Endothelial cell of umbilical vein (primary cell): Measurements from ENCODE around the gene LCP1. TPM values are rescaled to one million over a fixed set of nuclear protein-coding genes. Genes with fewer than 3 reads are reported as not detected.

Source experiments
- BruUV-seq: library from RNA; stranded (reverse); fragments of 400-500 nt; replicated peaks from 2 replicates; lab custom pipeline; 2021; lab: Mats Ljungman, UMichigan
- CTCF ChIA-PET: fragments of 300-600, 350-600 bp; sonication (Branson Sonifier 250); formaldehyde crosslinking; loops from one replicate; lab custom pipeline; 2021; ENCODE audit warnings: antibody characterized with exemption, inconsistent platforms; lab: Charles Lee
- POLR2A ChIA-PET: fragments of 300-600, 350-600 bp; sonication (Branson Sonifier 250); formaldehyde crosslinking; loops from one replicate; lab custom pipeline; 2021; ENCODE audit warnings: antibody characterized with exemption, inconsistent platforms; lab: Charles Lee
- DNase-seq: peaks from one replicate; pipeline ENCODE4 v3.0.0-alpha.2; 2011; ENCODE audit warnings: low read depth, low spot score
- FAIRE-seq: peaks from 2 replicates; lab custom pipeline; 2011; peaks lifted over from hg19 to GRCh38; lab: Jason Lieb, UNC
- H2AFZ ChIP-seq: 2 replicates; pipeline ENCODE4 v1.6.0; 2012; ENCODE audit warnings: low read depth, low read length, control low read depth, inconsistent platforms
- H3K27ac ChIP-seq: 2 replicates; pipeline ENCODE4 v1.5.1; 2011; ENCODE audit warnings: low read depth, mild to moderate bottlenecking, control low read depth, low read length, moderate library complexity; ENCODE audit not compliant: insufficient read depth
- H3K27me3 ChIP-seq, 2 experiments: 2 replicates each; pipeline versions ENCODE4 v1.6.0 to v1.6.1; 2011; ENCODE audit warnings: low read length in 2 of 2, mixed read lengths in 1 of 2; ENCODE audit not compliant: control insufficient read depth in 2 of 2, insufficient read depth in 2 of 2
- H3K36me3 ChIP-seq, 2 experiments: 2 replicates in 1 of 2; 3 replicates in 1 of 2; pipeline ENCODE4 v1.5.1; 2011; ENCODE audit warnings: low read length in 2 of 2, mild to moderate bottlenecking in 1 of 2, moderate library complexity in 1 of 2; ENCODE audit not compliant: control insufficient read depth in 2 of 2, insufficient read depth in 2 of 2; ENCODE audit errors: extremely low read depth in 1 of 2
- H3K4me1 ChIP-seq: 3 replicates; pipeline ENCODE4 v1.5.1; 2011; ENCODE audit warnings: mild to moderate bottlenecking, low read length; ENCODE audit not compliant: control insufficient read depth, insufficient read depth; ENCODE audit errors: extremely low read depth
- H3K4me2 ChIP-seq: 2 replicates; pipeline ENCODE4 v1.6.1; 2011; ENCODE audit warnings: low read length, control low read depth, mixed read lengths; ENCODE audit not compliant: insufficient read depth
- H3K4me3 ChIP-seq, 3 experiments: fragments of 200-600 bp in 1 of 3; sonication (generic), shearing (Covaris generic) in 1 of 3; replicated peaks in 1 of 3; 2 replicates each; pipeline ENCODE4 v1.5.1; 2011 to 2016; ENCODE audit warnings: control low read depth in 3 of 3, low read length in 3 of 3, mild to moderate bottlenecking in 2 of 3, inconsistent platforms in 1 of 3, low read depth in 1 of 3, moderate library complexity in 1 of 3; ENCODE audit not compliant: insufficient read depth in 1 of 3
- H3K79me2 ChIP-seq: 2 replicates; pipeline ENCODE4 v1.6.0; 2012; ENCODE audit warnings: low read length, inconsistent platforms; ENCODE audit not compliant: control insufficient read depth, insufficient read depth
- H3K9ac ChIP-seq: replicated peaks from 2 replicates; pipeline ENCODE3; 2011; ENCODE audit warnings: low read length, control low read depth; ENCODE audit not compliant: insufficient read depth; ENCODE audit errors: extremely low read depth
- H3K9me1 ChIP-seq: replicated peaks from 3 replicates; pipeline ENCODE4 v1.6.0; 2011; ENCODE audit warnings: mild to moderate bottlenecking, low read length; ENCODE audit not compliant: control insufficient read depth, insufficient read depth; ENCODE audit errors: extremely low read depth
- H3K9me3 ChIP-seq: replicated peaks from 2 replicates; pipeline ENCODE4 v1.5.1; 2012; ENCODE audit warnings: low read length, inconsistent platforms; ENCODE audit not compliant: control insufficient read depth, insufficient read depth
- H4K20me1 ChIP-seq: replicated peaks from 2 replicates; pipeline ENCODE3; 2011; ENCODE audit warnings: mild to moderate bottlenecking, low read length; ENCODE audit not compliant: control insufficient read depth, insufficient read depth; ENCODE audit errors: extremely low read depth
- CTCF ChIP-seq, 2 donors: IDR thresholded peaks; 1 replicate in 1 of 2; 2 replicates in 1 of 2; pipeline ENCODE4 v1.5.1; 2011; ENCODE audit warnings: low read length in 2 of 2, mild to moderate bottlenecking in 2 of 2, moderate library complexity in 2 of 2, control low read depth in 1 of 2, inconsistent platforms in 1 of 2, low read depth in 1 of 2; ENCODE audit not compliant: insufficient read depth in 1 of 2; ENCODE audit errors: extremely low read depth in 1 of 2
- FOS ChIP-seq: IDR thresholded peaks from 2 replicates; pipeline ENCODE4 v1.6.1; 2011; ENCODE audit warnings: mild to moderate bottlenecking, low read length, moderate library complexity, borderline replicate concordance; ENCODE audit not compliant: insufficient read depth
- GATA2 ChIP-seq: IDR thresholded peaks from 2 replicates; pipeline ENCODE4 v1.7.0; 2011; ENCODE audit warnings: low read depth, mild to moderate bottlenecking, moderate library complexity, mixed read lengths, low read length; ENCODE audit not compliant: insufficient read length, insufficient read depth
- JUN ChIP-seq: IDR thresholded peaks from 2 replicates; pipeline ENCODE4 v1.6.1; 2011; ENCODE audit warnings: borderline replicate concordance, low read depth; ENCODE audit not compliant: insufficient read length, insufficient read depth
- MAX ChIP-seq: IDR thresholded peaks from 2 replicates; pipeline ENCODE4 v1.6.1; 2011; ENCODE audit not compliant: insufficient read depth, insufficient read length
- MYC ChIP-seq: IDR thresholded peaks from one replicate; pipeline ENCODE4 v1.6.1; 2011; ENCODE audit warnings: mild to moderate bottlenecking, low read depth, low read length
- POLR2A ChIP-seq: IDR thresholded peaks from 2 replicates; pipeline ENCODE4 v1.6.1; 2012; ENCODE audit warnings: low read depth, mild to moderate bottlenecking, control low read depth, low read length
- POLR2AphosphoS5 ChIP-seq: IDR thresholded peaks from 2 replicates; pipeline ENCODE4 v1.6.1; 2012; ENCODE audit warnings: low read depth, mild to moderate bottlenecking, control low read depth, low read length, moderate library complexity; ENCODE audit not compliant: insufficient read depth
- dilution Hi-C: fragments of 300-500 bp; cut with MboI; formaldehyde crosslinking; loops from one replicate; pipeline ENCODE4 v1.15.0; 2019; ENCODE audit warnings: low sequenced_read_pairs; ENCODE audit not compliant: extremely low pct_ligation_motif_present
- intact Hi-C: fragments of 100-400 bp; cut with micrococcal nuclease; formaldehyde crosslinking; loops from one replicate; pipeline ENCODE4 v1.10.0; 2022
- polyA plus RNA-seq, 4 experiments: library from polyadenylated mRNA; depleted of rRNA in 3 of 4; stranded (reverse) in 3 of 4; unstranded in 1 of 4; fragments of >200 nt; gene quantifications; 2 replicates each; pipeline versions ENCODE4 v1.2.1 to v1.2.3, GENCODE V29; 2011 to 2012; ENCODE audit warnings: missing spikeins in 1 of 4
- total RNA-seq: library from RNA; stranded (reverse); gene quantifications from 2 replicates; pipeline ENCODE4 v1.2.3, GENCODE V29; 2021

Gene LCP1
- total and polyA plus RNA-seq, 2 donors (not counting 3 experiments of a cell fraction or from before 2014, with no cell fraction given): 0.18 to 0.38 TPM

GRCh38 chr13:46213242-46213641 lies 31.3 kb upstream of the LCP1 start:
- DNase-seq: no peak
- Histone ChIP-seq H3K4me1 (peaks cover 9% of the 10 kb centered on the region), H3K27ac (no peak overlapping the region), H3K4me2 (no peak overlapping the region), H2AFZ (no peak overlapping the region), H3K79me2 (no peaks in the 10 kb centered on the region), H3K4me3 (no peak overlapping the region), H3K9me3 (no peaks in the 10 kb centered on the region), H3K36me3 (no peaks in the 10 kb centered on the region), H3K9ac (no peak overlapping the region), H4K20me1 (no peaks in the 10 kb centered on the region), H3K27me3 (peaks cover 10 to 35% of the 10 kb centered on the region in 2 experiments), H3K9me1 (no peaks in the 10 kb centered on the region)
- BruUV-seq: no TSS peak
- CTCF ChIA-PET: interaction anchor here (0.9 kb wide), 1 partner anchor 12 kb away, joined by 3 read pairs; no protein-coding TSS in a partner anchor
- TF ChIP-seq GATA2 (no peak), POLR2A (no peak), JUN (no peak), FOS (no peak), POLR2AphosphoS5 (no peak), MYC (no peak), CTCF (IDR thresholded peaks at IDR 0.05; ENCODE audit: extremely low read depth in 1 of 2, insufficient read depth in 1 of 2, low read depth in 1 of 2, low read length in 2 of 2) (no peak), MAX (no peak)
- dilution Hi-C loops: no loop called here
- POLR2A ChIA-PET: no interaction called here
- intact Hi-C loops: no loop called here
- FAIRE-seq: no peak
